Measurements from ENCODE around the gene PTK6. TPM values are rescaled to one million over a fixed set of nuclear protein-coding genes. Genes with fewer than 3 reads are reported as not detected.
A peak's percentile ranks its signal among the peaks of the same experiment; 100 is the strongest.

Gene PTK6
- total RNA-seq, 3 donors from 2014 or later (not counting 1 experiment from before 2014, with no cell fraction given): 0.16 to 0.48 TPM; not detected in 1

- Histone ChIP-seq H3K36me3 (ENCODE audit: control insufficient read depth, insufficient read depth, low read length) (peaks cover 30% of the 10 kb centered on the region), H3K27me3 (ENCODE audit: control insufficient read depth, insufficient read depth, low read length) (no peaks in the 10 kb centered on the region), H3K4me3 (ENCODE audit: low read length) (no peak overlapping the region), H3K27ac (ENCODE audit: low read length) (no peak overlapping the region), H3K4me1 (ENCODE audit: control insufficient read depth, insufficient read depth, low read length) (peaks cover 5% of the 10 kb centered on the region), H3K9me3 (ENCODE audit: control insufficient read depth, insufficient read depth, low read length) (no peaks in the 10 kb centered on the region)
- ATAC-seq: peak in 1 of 3 donors; percentile 23
- no peak for DNase-seq
- no peak for TF ChIP-seq CTCF (IDR thresholded peaks at IDR 0.05)
- no peaks in the 10 kb centered on the region for H3K36me3 Mint-ChIP-seq
- no peaks in the 10 kb centered on the region for H3K27me3 Mint-ChIP-seq (ENCODE audit: low read depth in 2 of 2)
- 96% methylated on average over 14 of the region's 14 CpGs for WGBS (ENCODE audit: insufficient coverage)
- no peaks in the 10 kb centered on the region for H3K9me3 Mint-ChIP-seq
- H3K4me3 Mint-ChIP-seq: no peak overlapping the region
- peak overlapping the region in 1 of 2 donors; percentile 57 for H3K27ac Mint-ChIP-seq
- intact Hi-C loops (cut with micrococcal nuclease): no loop called here
- peaks cover 0 to 7% of the 10 kb centered on the region in 2 donors for H3K4me1 Mint-ChIP-seq
Observed at GRCh38 chr20:63558804-63559484, 21.8 kb upstream of the PTK6 start.

- Histone ChIP-seq H3K36me3 (ENCODE audit: control insufficient read depth, insufficient read depth, low read length) (peaks cover 24% of the 10 kb centered on the region), H3K27ac (ENCODE audit: low read length) (no peak overlapping the region), H3K4me1 (ENCODE audit: control insufficient read depth, insufficient read depth, low read length) (peaks cover 19% of the 10 kb centered on the region), H3K27me3 (ENCODE audit: control insufficient read depth, insufficient read depth, low read length) (peaks cover 2% of the 10 kb centered on the region), H3K9me3 (ENCODE audit: control insufficient read depth, insufficient read depth, low read length) (no peaks in the 10 kb centered on the region), H3K4me3 (ENCODE audit: low read length) (no peak overlapping the region)
- no peak overlapping the region for H3K4me3 Mint-ChIP-seq
- 96% methylated on average over 19 of the region's 19 CpGs for WGBS (ENCODE audit: insufficient coverage)
- no peak for ATAC-seq
- no peak for TF ChIP-seq CTCF (IDR thresholded peaks at IDR 0.05)
- H3K9me3 Mint-ChIP-seq: no peaks in the 10 kb centered on the region
- intact Hi-C loops (cut with micrococcal nuclease): no loop called here
- peaks cover 0 to 17% of the 10 kb centered on the region in 2 donors for H3K4me1 Mint-ChIP-seq
- DNase-seq: no peak
- no peaks in the 10 kb centered on the region for H3K27me3 Mint-ChIP-seq (ENCODE audit: low read depth in 2 of 2)
- no peak overlapping the region for H3K27ac Mint-ChIP-seq
- H3K36me3 Mint-ChIP-seq: no peaks in the 10 kb centered on the region
Observed at GRCh38 chr20:63557481-63557891, 20.3 kb upstream of the PTK6 start.

DNA sequence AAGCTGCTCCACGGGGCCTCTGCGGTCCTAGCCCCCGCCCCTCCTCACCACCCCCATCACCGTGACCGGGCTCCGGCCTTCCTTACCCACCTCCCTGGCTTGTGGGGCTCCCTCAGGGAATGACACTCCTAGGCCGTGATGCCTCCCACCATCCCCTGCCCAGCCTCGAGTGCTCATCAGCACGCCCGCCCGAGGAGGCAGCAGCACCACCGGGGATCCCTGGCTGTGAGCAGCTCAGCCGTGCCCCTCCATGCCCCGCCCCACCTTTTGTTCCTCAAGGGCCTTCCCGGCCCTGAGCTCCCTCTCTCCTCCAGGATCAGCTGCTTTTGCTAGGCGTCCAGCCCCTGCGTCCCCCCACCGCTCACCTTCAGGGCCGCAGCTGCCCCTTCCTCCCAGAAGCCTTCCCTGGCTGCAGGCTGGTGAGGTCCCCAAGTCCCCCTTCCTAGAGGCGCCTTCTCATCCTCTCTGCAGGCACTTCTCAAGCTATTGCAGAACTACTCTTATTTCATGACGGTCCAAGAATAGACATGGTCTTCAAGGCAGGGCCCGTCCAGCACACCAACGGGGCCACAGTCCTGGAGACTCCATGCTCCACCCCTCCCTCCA lies 19.8 kb upstream of the PTK6 start:
- no peak overlapping the region for H3K27ac Mint-ChIP-seq
- no peaks in the 10 kb centered on the region for H3K27me3 Mint-ChIP-seq (ENCODE audit: low read depth in 2 of 2)

More for the DNA sequence above, 19.8 kb upstream of the PTK6 start:
- no peak for DNase-seq
- no peak overlapping the region for H3K4me3 Mint-ChIP-seq
- H3K4me1 ChIP-seq (ENCODE audit: control insufficient read depth, insufficient read depth, low read length): peaks cover 24% of the 10 kb centered on the region
- H3K27ac ChIP-seq (ENCODE audit: low read length): no peak overlapping the region
- H3K36me3 Mint-ChIP-seq: no peaks in the 10 kb centered on the region
- H3K9me3 ChIP-seq (ENCODE audit: control insufficient read depth, insufficient read depth, low read length): no peaks in the 10 kb centered on the region
- H3K36me3 ChIP-seq (ENCODE audit: control insufficient read depth, insufficient read depth, low read length): peaks cover 21% of the 10 kb centered on the region
- no peaks in the 10 kb centered on the region for H3K9me3 Mint-ChIP-seq
- peaks cover 0 to 20% of the 10 kb centered on the region in 2 donors for H3K4me1 Mint-ChIP-seq
- no peak for ATAC-seq
- WGBS (ENCODE audit: insufficient coverage): 89% methylated on average over 23 of the region's 23 CpGs
- peaks cover 2% of the 10 kb centered on the region for H3K27me3 ChIP-seq (ENCODE audit: control insufficient read depth, insufficient read depth, low read length)
- no peak for TF ChIP-seq CTCF (IDR thresholded peaks at IDR 0.05)
- no peak overlapping the region for H3K4me3 ChIP-seq (ENCODE audit: low read length)
- intact Hi-C loops (cut with micrococcal nuclease): no loop called here
